Fibroblast of skin of back (primary cell): ENCODE measurements around the gene C21orf58. TPM values are rescaled to one million over a fixed set of nuclear protein-coding genes. Genes with fewer than 3 reads are reported as not detected.
"Not testable (repeated sequence)": the region's sequence is repeated elsewhere in the genome, so short reads cannot be mapped to it uniquely, and the experiment has no call there.

Experiments used
- DNase-seq: peaks from one replicate; pipeline ENCODE4 v3.0.0-alpha.2; 2013
- polyA plus RNA-seq, 2 experiments: library from polyadenylated mRNA; unstranded; fragments of 120-200 nt; gene quantifications; one replicate each; pipeline ENCODE4 v1.2.1, GENCODE V29; 2013; ENCODE audit not compliant: insufficient read length in 2 of 2

Gene C21orf58
- 14.3 TPM for polyA plus RNA-seq (2013, experiment 1 of 2; ENCODE audit: insufficient read length)
- 2.5 TPM for polyA plus RNA-seq (2013, experiment 2 of 2; ENCODE audit: insufficient read length)

GRCh38 chr21:46323710-46324389 lies at the start of gene C21orf58, which contains the start of gene PCNT:
C21orf58 (minus strand) TSS chr21:46323870; CDS start chr21:46322738, 1,132 bp downstream.
PCNT (plus strand) TSS chr21:46324156; CDS start chr21:46324229, 73 bp downstream.
- DNase-seq = peak; percentile 97

- DNase-seq = not testable (repeated sequence)
Measured at GRCh38 chr21:46372947-46373346, 49.3 kb upstream of the C21orf58 start.

DNA sequence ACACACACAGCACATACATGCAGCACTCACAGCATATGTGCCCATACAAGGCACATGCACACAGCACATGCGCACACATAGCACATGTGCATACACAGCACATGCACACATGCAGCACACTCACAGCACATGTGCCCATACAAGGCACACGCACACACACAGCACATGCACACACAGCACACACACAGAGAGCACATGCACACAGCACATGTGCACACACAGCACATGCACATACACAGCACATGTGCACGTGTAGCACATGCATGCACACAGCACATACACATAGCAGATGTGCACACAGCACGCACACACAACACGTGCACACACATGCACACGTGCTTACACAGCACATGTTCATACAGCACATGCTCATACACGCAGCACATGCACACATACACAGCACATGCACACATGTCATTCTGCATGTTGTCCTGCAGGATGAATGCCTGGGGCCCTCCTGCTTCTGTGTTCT lies 48.4 kb upstream of the C21orf58 start:
- DNase-seq = no peak

- no peak for DNase-seq
Measured at GRCh38 chr21:46371204-46372013, 47.7 kb upstream of the C21orf58 start.

DNA sequence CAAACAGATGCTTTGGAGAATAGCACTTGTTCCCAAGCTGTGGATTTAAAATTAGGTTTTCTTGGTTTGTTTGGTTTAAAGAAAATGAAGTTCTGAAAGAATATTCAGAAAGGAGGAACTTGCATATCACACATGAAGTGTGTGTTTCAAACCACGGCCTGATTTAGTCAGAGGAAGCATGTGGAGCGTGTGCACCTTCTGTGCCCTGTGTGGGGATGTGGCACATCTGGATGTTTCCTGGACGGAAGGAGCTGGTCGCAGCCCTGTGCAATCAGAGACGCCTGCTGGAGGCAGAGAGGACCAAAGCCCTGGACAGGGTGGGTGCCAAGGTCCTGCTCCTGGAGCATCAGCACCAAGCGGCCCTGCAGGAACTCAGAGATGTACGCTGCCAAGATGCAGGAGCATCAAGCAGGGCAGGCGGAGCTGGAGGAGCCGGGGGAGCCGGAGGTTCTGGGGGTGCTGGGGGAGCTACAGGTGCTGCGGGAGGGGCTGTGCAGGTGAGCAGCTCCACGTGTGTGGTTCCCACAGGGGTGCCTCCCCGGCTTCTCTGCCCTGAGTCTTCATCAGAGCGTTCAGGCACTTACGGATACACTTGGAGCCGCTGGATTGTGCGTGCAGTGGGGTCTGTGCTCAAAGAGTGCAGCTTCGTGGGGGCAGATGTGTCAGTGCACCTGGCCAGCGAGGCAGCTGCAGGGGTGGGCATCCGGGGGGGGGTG lies 46.0 kb upstream of the C21orf58 start:
- no peak for DNase-seq

DNA sequence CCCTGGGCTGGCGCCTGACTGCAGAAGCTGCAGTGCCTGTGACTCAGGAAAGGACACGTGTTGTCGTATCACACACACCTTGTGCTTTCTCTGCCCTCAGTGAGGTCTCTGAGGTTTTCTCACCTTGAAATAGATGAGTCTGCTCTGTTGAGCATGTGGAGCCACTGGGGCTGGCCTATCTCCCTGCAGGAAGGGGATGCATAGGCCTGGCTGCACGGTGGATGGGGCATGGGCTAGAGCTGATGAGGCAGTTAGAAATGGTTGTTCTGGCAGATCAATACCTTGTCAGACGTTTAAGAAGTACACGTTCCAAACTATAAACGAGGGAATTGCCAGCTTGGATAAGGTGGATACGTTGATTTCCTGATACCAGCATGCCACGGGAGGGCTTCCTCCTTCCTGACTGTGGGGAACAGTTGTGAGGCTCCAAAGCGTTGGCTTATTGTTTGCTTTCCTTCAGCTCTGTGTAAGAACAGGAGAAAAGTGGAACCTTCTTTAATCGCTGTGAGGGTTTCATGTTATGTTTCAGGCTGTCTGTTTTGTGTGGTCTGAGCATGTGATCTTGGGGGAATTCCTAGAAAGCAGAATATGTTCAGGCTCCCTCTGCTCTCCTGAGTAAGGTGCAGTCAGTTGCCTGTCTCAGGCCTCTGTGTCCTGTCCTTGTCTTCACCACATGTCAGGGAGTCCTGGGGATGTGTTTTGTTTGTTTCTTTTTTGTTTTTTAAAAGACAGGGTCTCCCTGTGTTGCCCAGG lies 45.0 kb upstream of the C21orf58 start:
- no peak for DNase-seq

- no peak for DNase-seq
Measured at GRCh38 chr21:46366966-46367365, 43.3 kb upstream of the C21orf58 start.

- no peak for DNase-seq
Measured at GRCh38 chr21:46366561-46366960, 42.9 kb upstream of the C21orf58 start.

DNA sequence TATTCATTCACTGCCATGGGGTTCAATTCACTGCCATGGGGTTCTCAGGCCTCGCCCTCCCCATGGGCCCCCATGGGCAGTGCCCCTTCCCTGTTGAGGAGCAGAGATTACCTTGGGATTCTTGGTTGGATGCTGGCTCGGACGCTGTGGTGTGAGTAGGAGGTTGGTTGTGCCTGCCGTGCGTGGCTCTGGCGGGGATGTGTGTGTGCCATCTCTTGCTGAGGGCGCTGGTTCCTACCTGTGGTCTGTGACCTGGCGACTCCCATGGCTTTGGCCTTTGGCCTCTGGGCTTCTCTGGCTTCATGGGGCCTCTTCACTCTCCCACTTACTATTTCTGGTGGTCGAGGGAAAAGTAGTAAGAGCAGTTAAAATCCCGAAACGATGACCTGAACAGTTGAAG lies 42.4 kb upstream of the C21orf58 start:
- no peak for DNase-seq

GRCh38 chr21:46363698-46364097 lies 40.0 kb upstream of the C21orf58 start:
- no peak for DNase-seq

DNA sequence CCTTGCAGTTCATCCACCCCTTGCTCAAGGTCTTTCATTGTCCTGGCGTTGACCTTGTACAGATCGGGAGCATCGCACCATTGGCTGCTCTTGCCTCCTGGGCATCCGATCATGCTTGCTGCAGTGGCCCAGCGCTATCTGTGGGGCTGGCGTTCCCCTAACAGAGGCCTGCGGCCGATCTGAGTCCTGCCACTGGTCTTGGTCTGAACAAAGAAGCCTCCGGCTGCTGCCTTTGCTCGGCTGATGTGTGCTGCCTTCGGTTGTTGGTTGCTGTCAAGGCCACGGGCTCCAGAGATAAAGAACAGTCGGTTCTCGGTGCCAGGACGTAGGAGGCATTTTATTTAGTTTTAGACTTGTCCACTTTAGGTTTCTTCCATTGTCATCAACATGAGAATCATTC lies 39.3 kb upstream of the C21orf58 start:
- no peak for DNase-seq

DNA sequence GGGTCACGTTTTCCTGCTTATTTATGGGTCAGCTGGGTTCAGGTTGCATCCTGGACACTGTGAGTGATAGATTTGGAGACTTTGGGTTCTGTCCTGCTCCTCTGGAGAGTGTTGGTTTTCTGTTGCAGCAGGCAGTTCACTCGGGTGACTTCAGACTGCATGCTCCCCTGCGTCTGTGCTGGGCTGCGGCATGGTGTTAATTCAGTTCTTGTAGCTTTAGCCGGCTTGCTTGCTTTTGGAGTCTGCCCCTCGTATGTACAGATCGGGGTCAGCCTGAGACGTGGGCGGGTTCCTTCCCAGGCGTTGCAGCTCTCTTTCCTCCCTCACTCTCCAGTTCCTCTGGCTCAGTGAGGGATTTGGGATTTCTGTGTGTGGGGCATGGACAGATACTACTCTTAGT lies 38.3 kb upstream of the C21orf58 start:
- no peak for DNase-seq

GRCh38 chr21:46361176-46361575 lies 37.5 kb upstream of the C21orf58 start:
- no peak for DNase-seq

DNA sequence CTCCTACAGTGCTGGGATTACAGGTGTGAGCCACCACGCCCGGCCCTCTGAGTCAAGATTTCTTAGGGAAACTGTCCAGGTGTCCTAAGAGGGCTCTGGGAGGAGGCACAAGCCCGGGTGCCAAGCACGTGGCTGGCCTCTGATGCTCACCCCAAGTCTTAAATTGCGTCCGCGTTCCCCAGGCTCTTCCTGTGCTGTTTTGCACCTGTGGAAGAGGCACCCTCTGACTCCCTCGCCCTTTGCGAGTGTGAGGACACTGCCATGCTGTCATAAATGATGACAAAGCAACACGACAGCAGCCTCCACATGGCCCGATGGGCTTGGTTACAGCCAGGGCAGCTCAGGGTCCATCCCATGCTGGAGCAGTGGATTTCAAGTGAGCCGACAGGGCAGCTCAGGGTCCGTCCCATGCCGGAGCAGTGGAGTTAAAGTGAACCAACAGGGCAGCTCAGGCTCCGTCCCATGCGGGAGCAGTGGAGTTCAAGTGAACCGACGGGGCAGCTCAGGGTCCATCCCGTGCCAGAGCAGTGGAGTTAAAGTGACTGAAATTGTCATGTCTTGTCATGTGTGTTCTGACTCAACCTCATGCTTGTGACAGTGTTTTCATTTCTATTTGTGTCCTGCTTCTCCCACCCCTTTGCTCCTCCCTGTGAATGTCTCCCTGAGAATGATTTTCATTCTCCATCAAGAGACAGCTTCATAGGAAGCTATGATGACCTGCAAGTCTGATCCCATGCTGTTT lies 34.2 kb upstream of the C21orf58 start:
- no peak for DNase-seq

DNA sequence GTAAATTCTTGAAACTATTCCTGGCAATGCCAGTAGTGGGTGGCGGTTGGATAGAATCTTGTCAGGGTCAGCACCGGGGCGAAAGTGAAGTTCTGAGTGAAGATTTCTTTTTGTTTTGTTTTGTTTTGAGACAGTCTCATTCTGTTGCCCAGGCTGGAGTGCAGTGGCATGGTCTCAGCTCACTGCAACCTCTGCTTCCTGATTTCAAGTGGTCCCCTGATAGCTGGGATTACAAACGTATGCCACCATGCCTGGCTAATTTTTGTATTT lies 33.6 kb upstream of the C21orf58 start:
- no peak for DNase-seq

- no peak for DNase-seq
Measured at GRCh38 chr21:46356494-46357334, 33.0 kb upstream of the C21orf58 start.

DNA sequence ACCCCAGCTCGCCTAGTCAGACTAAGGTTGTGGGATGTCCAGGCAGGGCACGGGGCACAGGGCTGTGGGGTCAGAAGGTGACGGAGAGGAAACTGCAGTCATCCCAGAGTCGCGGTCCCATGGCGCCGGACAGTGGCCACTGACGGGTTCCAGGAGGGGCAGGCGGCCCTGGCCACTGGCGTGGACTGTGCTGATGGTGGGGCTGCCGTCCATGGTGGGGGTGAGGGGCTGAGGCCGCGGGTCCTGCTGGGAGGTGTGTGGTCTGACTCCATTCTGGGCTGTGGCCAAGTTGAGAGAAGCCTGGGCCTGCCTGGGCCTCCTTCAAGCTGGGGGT lies 32.3 kb upstream of the C21orf58 start:
- no peak for DNase-seq

- DNase-seq = no peak
Measured at GRCh38 chr21:46355161-46356004, 31.7 kb upstream of the C21orf58 start.

DNA sequence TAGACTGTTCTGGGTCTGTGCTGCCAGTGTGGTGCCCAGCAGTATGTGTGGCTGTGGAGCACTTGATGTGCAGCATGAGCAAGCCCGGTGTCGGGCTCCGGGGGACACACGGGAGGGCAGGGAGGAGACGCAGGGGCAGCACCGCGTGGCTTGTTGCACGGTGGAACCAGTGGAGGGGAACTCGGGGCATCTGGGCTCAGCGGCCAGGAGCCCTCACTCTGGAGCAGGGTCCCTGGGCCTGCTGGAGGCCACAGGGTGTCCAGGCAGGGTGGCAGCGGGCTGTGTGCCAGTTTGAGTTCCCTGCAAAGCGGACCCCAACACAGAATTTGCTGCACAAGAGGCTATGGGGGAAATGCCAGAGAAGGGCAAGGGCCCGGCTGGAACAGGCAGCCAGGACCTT lies 30.8 kb upstream of the C21orf58 start:
- DNase-seq = no peak

- DNase-seq = no peak
Measured at GRCh38 chr21:46354046-46354445, 30.4 kb upstream of the C21orf58 start.
